H9 (cell line): ENCODE results near the gene B3GAT3. TPM values are rescaled to one million over a fixed set of nuclear protein-coding genes. Genes with fewer than 3 reads are reported as not detected.

Source experiments
- DNase-seq: peaks from one replicate; pipeline ENCODE4 v3.0.0-alpha.2; 2017
- H2AFZ ChIP-seq: one replicate; pipeline ENCODE4 v1.6.1; 2013; ENCODE audit warnings: mild to moderate bottlenecking, low read length, control low read depth, moderate library complexity
- H2AK5ac ChIP-seq: 2 replicates; pipeline ENCODE4 v1.6.1; 2013; ENCODE audit warnings: low read length, control low read depth, mixed read lengths; ENCODE audit not compliant: insufficient read length
- H2BK120ac ChIP-seq: one replicate; pipeline ENCODE4 v1.6.1; 2013; ENCODE audit warnings: low read depth, mild to moderate bottlenecking, low read length, control low read depth, inconsistent platforms; ENCODE audit not compliant: poor library complexity, severe bottlenecking
- H2BK12ac ChIP-seq: 2 replicates; pipeline ENCODE4 v1.6.1; 2013; ENCODE audit warnings: low read length, control low read depth, mixed read lengths, low read depth; ENCODE audit not compliant: insufficient read length
- H2BK15ac ChIP-seq: 2 replicates; pipeline ENCODE4 v1.6.1; 2013; ENCODE audit warnings: low read depth, low read length, control low read depth
- H2BK20ac ChIP-seq: one replicate; pipeline ENCODE4 v1.6.1; 2013; ENCODE audit warnings: low read depth, mild to moderate bottlenecking, low read length, control low read depth, inconsistent platforms; ENCODE audit not compliant: poor library complexity, severe bottlenecking
- H2BK5ac ChIP-seq: 2 replicates; pipeline ENCODE4 v1.6.1; 2013; ENCODE audit warnings: low read length, control low read depth, mixed read lengths; ENCODE audit not compliant: insufficient read length
- H3K14ac ChIP-seq: 2 replicates; pipeline ENCODE4 v1.6.1; 2013; ENCODE audit warnings: low read length, control low read depth; ENCODE audit not compliant: insufficient read depth
- H3K18ac ChIP-seq: 2 replicates; pipeline ENCODE4 v1.6.1; 2013; ENCODE audit warnings: low read depth, mild to moderate bottlenecking, mixed read lengths, low read length, control low read depth; ENCODE audit not compliant: insufficient read length
- H3K23ac ChIP-seq: 2 replicates; pipeline ENCODE4 v1.6.1; 2013; ENCODE audit warnings: low read length, control low read depth, mixed read lengths, low read depth; ENCODE audit not compliant: insufficient read length
- H3K23me2 ChIP-seq: 2 replicates; pipeline ENCODE4 v1.6.1; 2013; ENCODE audit warnings: low read depth, mild to moderate bottlenecking, mixed read lengths, low read length, control low read depth; ENCODE audit not compliant: insufficient read length, poor library complexity, severe bottlenecking
- H3K27ac ChIP-seq: 2 replicates; pipeline ENCODE4 v1.5.1; 2013; ENCODE audit warnings: low read length, control low read depth, mixed read lengths, low read depth; ENCODE audit not compliant: insufficient read length
- H3K27me3 ChIP-seq: 2 replicates; pipeline ENCODE4 v1.6.1; 2013; ENCODE audit warnings: low read length, control low read depth, inconsistent platforms; ENCODE audit not compliant: insufficient read depth
- H3K4ac ChIP-seq: 2 replicates; pipeline ENCODE4 v1.6.1; 2013; ENCODE audit warnings: low read depth, mild to moderate bottlenecking, control low read depth, inconsistent platforms, low read length, moderate library complexity
- H3K4me1 ChIP-seq: 2 replicates; pipeline ENCODE4 v1.6.1; 2013; ENCODE audit warnings: low read length, control low read depth, inconsistent platforms; ENCODE audit not compliant: insufficient read depth
- H3K4me2 ChIP-seq: 2 replicates; pipeline ENCODE4 v1.6.1; 2013; ENCODE audit warnings: low read length, control low read depth, mixed read lengths; ENCODE audit not compliant: insufficient read length, insufficient read depth
- H3K56ac ChIP-seq: 2 replicates; pipeline ENCODE4 v1.6.1; 2013; ENCODE audit warnings: low read depth, mild to moderate bottlenecking, mixed read lengths, low read length, control low read depth; ENCODE audit not compliant: insufficient read length
- H3K79me1 ChIP-seq: 2 replicates; pipeline ENCODE4 v1.6.1; 2013; ENCODE audit warnings: low read depth, mild to moderate bottlenecking, moderate library complexity, low read length, control low read depth, inconsistent platforms; ENCODE audit not compliant: insufficient read depth, poor library complexity, severe bottlenecking
- H3K79me2 ChIP-seq: 2 replicates; pipeline ENCODE4 v1.6.1; 2013; ENCODE audit warnings: low read length, control low read depth, inconsistent platforms; ENCODE audit not compliant: insufficient read depth
- H3K9ac ChIP-seq: 2 replicates; pipeline ENCODE4 v1.6.1; 2013; ENCODE audit warnings: low read length, control low read depth, mixed read lengths; ENCODE audit not compliant: insufficient read length; ENCODE audit errors: extremely low read depth
- H3K9me3 ChIP-seq: one replicate; pipeline ENCODE4 v1.6.1; 2013; ENCODE audit warnings: low read depth, low read length, inconsistent platforms; ENCODE audit not compliant: control insufficient read depth
- H3T11ph ChIP-seq: one replicate; pipeline ENCODE4 v1.6.1; 2013; ENCODE audit warnings: mild to moderate bottlenecking, low read length, control low read depth, inconsistent platforms
- H4K20me1 ChIP-seq: one replicate; pipeline ENCODE4 v1.6.1; 2013; ENCODE audit not compliant: control insufficient read depth, insufficient read length, insufficient read depth
- H4K5ac ChIP-seq: 2 replicates; pipeline ENCODE4 v1.6.1; 2013; ENCODE audit warnings: low read depth, mild to moderate bottlenecking, mixed read lengths, low read length, control low read depth; ENCODE audit not compliant: insufficient read length
- H4K8ac ChIP-seq: replicated peaks from 2 replicates; pipeline ENCODE4 v1.6.1; 2013; ENCODE audit warnings: low read length, control low read depth, mixed read lengths, low read depth; ENCODE audit not compliant: insufficient read length
- H4K91ac ChIP-seq: 2 replicates; pipeline ENCODE4 v1.6.1; 2013; ENCODE audit warnings: low read depth, mild to moderate bottlenecking, moderate library complexity, mixed read lengths, low read length, control low read depth; ENCODE audit not compliant: insufficient read length
- H3K27ac Mint-ChIP-seq, 3 experiments: 2 replicates in 2 of 3; 3 replicates in 1 of 3; pipeline ENCODE4 v1.8.0; 2020 to 2021; ENCODE audit warnings: mixed read lengths in 3 of 3, mild to moderate bottlenecking in 1 of 3, moderate library complexity in 1 of 3
- H3K27me3 Mint-ChIP-seq: 2 replicates; pipeline ENCODE4 v1.8.0; 2021; ENCODE audit warnings: low read depth, mild to moderate bottlenecking, moderate library complexity, mixed read lengths
- H3K36me3 Mint-ChIP-seq, 3 experiments: 2 replicates in 2 of 3; 3 replicates in 1 of 3; pipeline ENCODE4 v1.8.0; 2020 to 2021; ENCODE audit warnings: low read depth in 3 of 3, mixed read lengths in 3 of 3; ENCODE audit not compliant: insufficient read depth in 1 of 3
- H3K4me1 Mint-ChIP-seq, 2 experiments: 2 replicates each; pipeline ENCODE4 v1.8.0; 2020; ENCODE audit warnings: mixed read lengths in 2 of 2
- H3K4me3 Mint-ChIP-seq, 2 experiments: 2 replicates in 1 of 2; 3 replicates in 1 of 2; pipeline ENCODE4 v1.8.0; 2020 to 2021; ENCODE audit warnings: mild to moderate bottlenecking in 2 of 2, mixed read lengths in 2 of 2, moderate library complexity in 1 of 2
- H3K9me3 Mint-ChIP-seq, 2 experiments: 2 replicates in 1 of 2; 3 replicates in 1 of 2; pipeline ENCODE4 v1.8.0; 2020; ENCODE audit warnings: mild to moderate bottlenecking in 2 of 2, mixed read lengths in 2 of 2, moderate library complexity in 1 of 2
- WGBS: extraction: QIAGEN DNeasy Blood & Tissue Kit; methylation state at CpG from one replicate; pipeline ENCODE4 v1.1.7; 2013; ENCODE audit warnings: missing lambda C conversion rate, low lambda C conversion rate, mixed read lengths; ENCODE audit not compliant: insufficient read length; ENCODE audit errors: extremely low coverage; 5-methylcytosine and 5-hydroxymethylcytosine counted together
- total RNA-seq: library from RNA; stranded (reverse); gene quantifications from 2 replicates; pipeline ENCODE4 v1.2.1, GENCODE V29; 2021
- TF ChIP-seq, protein P1 (sequence below): fragments of 200-600 bp; sonication (generic); conservative IDR thresholded peaks from 3 replicates; pipeline ENCODE4 v1.8.0; 2021; ENCODE audit warnings: antibody characterized with exemption, mild to moderate bottlenecking

B3GAT3 gene
- total RNA-seq, 1 experiment from 2014 or later = 30.8 TPM

DNA sequence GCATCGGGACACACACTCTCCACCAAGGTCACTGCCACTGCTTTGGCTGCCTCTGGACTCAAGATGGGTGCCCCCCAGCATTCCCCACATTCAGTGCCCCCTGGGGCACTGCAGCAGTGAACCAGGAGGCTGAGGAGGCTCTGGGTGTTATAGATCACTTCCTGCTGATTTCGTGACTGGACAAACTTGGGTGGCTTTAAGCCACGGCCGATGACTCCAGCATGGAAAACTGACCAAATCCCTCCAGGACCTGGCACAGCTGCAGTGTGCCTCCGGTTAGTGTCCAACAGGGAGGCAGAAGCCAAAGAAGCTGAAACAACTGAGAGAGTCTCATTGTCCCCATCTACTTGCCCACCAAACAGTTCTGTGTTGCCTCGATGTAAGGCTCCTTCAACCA, 25.8 kb upstream of the B3GAT3 start:
- peaks cover 11 to 13% of the 10 kb centered on the region in 2 experiments for H3K4me1 Mint-ChIP-seq

More for the DNA sequence above, 25.8 kb upstream of the B3GAT3 start:
- Histone ChIP-seq H3K23ac (no peak overlapping the region), H4K20me1 (no peaks in the 10 kb centered on the region), H3K27ac (no peak overlapping the region), H3K79me2 (peaks cover 13% of the 10 kb centered on the region; the same call in 1 of the 2 replicates), H4K91ac (no peak overlapping the region), H2BK20ac (no peak overlapping the region), H2BK15ac (no peak overlapping the region), H2BK5ac (no peak overlapping the region), H3K9ac (no peak overlapping the region), H3K9me3 (no peaks in the 10 kb centered on the region), H2BK12ac (no peak overlapping the region), H3K4me1 (peaks cover 3% of the 10 kb centered on the region; the same call in 1 of the 2 replicates), H2AFZ (no peak overlapping the region), H3K4ac (no peak overlapping the region), H3K18ac (no peak overlapping the region), H3T11ph (no peak overlapping the region), H4K5ac (no peak overlapping the region), H4K8ac (no peak overlapping the region), H3K79me1 (no peaks in the 10 kb centered on the region), H3K4me2 (no peak overlapping the region), H2BK120ac (no peak overlapping the region), H3K27me3 (no peaks in the 10 kb centered on the region), H2AK5ac (no peak overlapping the region), H3K23me2 (peaks cover 9% of the 10 kb centered on the region), H3K14ac (no peak overlapping the region), H3K56ac (no peak overlapping the region)
- no peaks in the 10 kb centered on the region for H3K9me3 Mint-ChIP-seq
- DNase-seq = no peak
- H3K27ac Mint-ChIP-seq = no peak overlapping the region
- H3K27me3 Mint-ChIP-seq = no peaks in the 10 kb centered on the region
- H3K36me3 Mint-ChIP-seq = peaks cover 14 to 44% (median 27%) of the 10 kb centered on the region in 3 experiments
- TF ChIP-seq, protein P1, sequence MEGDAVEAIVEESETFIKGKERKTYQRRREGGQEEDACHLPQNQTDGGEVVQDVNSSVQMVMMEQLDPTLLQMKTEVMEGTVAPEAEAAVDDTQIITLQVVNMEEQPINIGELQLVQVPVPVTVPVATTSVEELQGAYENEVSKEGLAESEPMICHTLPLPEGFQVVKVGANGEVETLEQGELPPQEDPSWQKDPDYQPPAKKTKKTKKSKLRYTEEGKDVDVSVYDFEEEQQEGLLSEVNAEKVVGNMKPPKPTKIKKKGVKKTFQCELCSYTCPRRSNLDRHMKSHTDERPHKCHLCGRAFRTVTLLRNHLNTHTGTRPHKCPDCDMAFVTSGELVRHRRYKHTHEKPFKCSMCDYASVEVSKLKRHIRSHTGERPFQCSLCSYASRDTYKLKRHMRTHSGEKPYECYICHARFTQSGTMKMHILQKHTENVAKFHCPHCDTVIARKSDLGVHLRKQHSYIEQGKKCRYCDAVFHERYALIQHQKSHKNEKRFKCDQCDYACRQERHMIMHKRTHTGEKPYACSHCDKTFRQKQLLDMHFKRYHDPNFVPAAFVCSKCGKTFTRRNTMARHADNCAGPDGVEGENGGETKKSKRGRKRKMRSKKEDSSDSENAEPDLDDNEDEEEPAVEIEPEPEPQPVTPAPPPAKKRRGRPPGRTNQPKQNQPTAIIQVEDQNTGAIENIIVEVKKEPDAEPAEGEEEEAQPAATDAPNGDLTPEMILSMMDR = no peak
- H3K4me3 Mint-ChIP-seq = peak overlapping the region in 1 of 2 experiments; percentile 55; a peak in 3 of 5 replicates
- WGBS = no CpG with 5 or more reads among the region's 6 CpGs
